GM21447 (cell line): ENCODE data around the gene GRM4.

Experiments
- ATAC-seq: cut with Tn5 transposase; IDR thresholded peaks from one replicate; pipeline ENCODE4 v1.9.1; 2021; ENCODE audit not compliant: unreplicated experiment

GRM4 gene

DNA sequence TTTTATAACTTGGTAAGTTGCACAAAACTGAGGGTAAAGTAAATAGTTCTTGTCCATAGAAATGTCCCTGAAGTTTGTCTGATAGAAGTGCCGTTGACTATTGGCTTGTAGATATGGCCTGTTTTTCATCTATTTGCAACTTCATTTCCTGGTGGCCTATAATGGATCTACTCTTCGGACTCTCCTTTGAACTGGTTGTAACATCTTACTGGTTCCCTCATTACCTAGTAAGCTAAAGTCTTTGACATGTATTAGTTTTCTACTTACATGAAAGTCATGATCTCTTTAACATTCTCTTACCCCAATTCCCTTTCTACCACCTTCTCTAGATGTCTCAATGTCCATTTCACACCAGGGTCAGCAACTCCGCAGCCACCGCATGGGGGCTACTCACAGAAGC is 146.3 kb downstream of the GRM4 start:
- no peak for ATAC-seq

DNA sequence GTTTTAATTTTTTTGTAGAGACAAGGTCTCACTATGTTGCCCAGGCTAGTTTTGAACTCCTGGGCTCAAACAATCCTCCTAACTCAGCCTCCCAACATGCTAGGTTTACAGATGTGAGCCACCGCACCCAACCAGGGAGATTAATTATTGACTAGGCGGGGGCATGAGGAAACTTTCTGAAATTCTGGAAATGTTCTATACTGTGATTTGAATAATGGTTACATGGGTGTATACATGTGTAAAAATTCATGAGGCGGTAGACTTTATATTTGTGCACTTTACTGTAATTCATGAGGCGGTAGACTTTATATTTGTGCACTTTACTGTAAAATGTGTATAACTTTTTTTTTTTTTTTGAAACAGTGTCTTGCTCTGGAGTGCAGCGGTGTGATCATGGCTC is 147.2 kb downstream of the GRM4 start:
- ATAC-seq: no peak

DNA sequence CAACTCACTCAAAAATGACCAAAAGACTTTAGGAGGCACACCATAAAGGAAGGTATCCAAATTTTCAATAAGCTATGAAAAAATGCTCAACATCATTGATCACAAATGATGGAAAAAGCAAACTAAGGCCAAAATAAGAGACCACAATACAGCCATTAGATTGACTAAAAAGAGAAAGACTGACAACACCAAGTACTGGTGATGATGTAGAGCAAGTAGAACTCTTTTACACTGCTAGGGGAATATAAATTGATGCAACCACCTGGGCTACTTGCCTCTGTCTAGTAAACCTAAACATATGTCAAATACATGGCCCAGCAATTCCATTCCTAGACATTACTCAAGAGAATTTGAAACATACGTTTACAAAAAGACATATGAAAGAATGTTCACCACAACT is 148.6 kb downstream of the GRM4 start:
- ATAC-seq: no peak

- ATAC-seq: no peak
Measured at GRCh38 chr6:33996120-33996475, 149.8 kb downstream of the GRM4 start.

GRCh38 chr6:33995309-33996119 is 150.4 kb downstream of the GRM4 start:
- no peak for ATAC-seq

GRCh38 chr6:33994472-33995308 is 151.2 kb downstream of the GRM4 start:
- no peak for ATAC-seq

DNA sequence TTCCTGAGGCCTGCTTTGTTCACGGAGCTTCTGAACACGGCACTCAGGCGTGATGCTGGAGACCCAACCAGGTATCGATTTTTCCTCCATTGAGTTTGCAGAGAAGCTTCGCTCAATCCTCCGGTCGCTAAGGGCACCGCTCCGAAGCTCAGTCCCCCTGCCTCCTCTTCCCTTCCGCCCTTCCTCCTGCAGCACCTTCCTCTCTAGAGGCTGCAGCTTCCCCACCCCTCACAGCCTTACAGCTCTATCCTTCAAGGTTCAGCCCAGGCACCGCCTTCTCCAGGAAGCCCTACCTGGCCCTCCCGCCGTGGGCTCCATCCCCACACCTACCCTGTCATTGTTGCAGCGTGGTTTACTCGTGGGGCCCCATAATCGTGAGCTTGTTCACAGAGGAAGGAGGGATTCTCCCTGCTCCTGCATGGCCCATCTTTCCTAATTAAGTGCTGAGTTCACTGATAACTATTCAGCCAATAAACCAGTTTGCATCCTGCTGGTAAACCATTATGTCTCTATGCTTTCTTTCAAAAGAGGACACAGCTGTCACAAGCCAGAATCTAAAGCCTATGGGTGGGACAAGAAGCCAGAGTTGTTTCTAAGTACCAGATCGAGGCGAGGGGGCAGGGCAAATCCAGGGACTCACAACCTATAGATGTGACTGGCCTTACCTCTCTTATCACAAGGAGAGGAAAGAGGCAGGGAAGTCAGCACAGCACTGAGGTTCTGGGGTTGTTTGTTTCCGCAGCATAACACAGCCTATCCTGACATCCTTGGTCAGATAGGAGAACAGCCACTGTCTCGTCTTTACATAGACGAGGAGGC is 152.0 kb downstream of the GRM4 start:
- no peak for ATAC-seq

DNA sequence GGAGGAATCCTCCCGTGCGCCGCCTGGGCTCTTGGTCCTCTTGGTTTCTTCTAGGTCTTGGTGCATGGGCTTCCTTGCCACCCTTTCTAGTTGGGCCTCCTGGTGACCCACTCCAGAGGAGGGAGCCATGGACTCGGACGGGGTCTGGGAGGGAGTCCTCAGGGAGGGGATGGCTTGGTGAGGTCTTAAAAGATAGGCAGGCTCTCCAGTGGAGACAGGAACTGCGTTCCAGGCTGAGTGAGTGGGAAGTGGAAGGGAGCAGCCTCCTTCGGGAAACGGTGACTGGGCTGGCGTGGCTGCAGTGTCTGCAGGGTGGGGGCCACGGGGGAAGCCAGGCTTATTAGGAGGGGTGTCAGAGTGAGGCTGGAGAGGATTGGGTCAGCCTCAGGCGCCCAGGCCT is 152.8 kb downstream of the GRM4 start:
- ATAC-seq: no peak

DNA sequence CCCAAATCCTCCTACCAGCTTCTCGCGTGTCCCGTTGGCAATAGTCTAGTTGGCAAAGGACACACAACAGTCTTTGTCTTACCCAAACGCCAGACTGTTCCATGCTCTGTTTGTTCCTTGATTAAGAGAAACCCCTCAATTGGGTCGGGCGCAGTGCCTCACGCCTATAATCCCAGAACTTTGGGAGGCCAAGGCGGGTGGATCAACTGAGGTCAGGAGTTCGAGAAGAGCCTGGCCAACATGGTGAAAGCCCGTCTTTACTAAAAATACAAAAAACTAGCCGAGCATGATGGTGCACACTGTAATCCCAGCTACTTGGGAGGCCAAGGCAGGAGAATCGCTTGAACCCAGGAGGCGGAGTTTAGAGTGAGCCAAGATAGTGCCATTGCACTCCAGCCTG is 153.7 kb downstream of the GRM4 start:
- no peak for ATAC-seq

- no peak for ATAC-seq
Measured at GRCh38 chr6:33991610-33992009, 154.3 kb downstream of the GRM4 start.

GRCh38 chr6:33990061-33990541 is 155.8 kb downstream of the GRM4 start:
- ATAC-seq: no peak

DNA sequence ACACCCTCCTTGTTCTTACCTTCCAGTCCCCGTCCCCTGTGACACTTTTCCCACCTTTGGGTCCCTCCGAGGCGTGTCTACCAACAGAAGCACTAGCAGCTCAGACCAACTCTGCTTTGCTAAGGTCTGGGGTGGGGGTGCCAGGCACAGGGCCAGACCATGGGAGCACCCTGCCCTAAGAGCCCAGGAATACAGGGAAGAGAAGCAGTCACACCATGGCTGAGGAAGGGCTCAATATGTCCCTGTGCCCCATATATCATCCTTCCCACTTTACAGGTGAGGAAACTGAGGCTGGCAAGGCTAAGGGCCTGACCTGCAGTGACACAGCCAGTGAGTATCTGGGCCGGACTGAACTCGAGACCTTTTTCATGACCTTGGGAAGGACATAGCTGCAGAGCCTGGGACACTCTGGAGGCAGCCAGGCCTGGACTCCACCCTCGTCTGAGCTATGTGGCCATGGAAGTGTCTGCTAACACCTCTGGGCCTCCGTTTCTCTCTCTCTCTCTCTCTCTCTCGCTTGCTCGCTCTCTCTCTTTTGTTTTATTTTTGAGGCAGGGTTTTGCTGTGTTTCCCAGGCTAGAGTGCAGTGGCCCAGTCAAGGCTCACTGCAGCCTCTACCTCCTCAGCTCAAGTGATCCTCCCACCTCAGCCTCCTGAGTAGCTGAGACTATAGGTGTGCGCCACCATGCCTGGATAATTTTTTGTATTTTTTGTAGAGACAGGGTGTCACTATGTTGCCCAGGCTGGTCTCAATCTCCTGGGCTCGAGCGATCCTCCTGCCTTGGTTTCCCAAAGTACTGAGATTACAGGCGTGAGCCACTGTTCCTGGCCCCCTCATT is 156.7 kb downstream of the GRM4 start:
- ATAC-seq: no peak

- no peak for ATAC-seq
Measured at GRCh38 chr6:33988121-33989015, 157.5 kb downstream of the GRM4 start.

- ATAC-seq: no peak
Measured at GRCh38 chr6:33987531-33988021, 158.3 kb downstream of the GRM4 start.

- ATAC-seq: no peak
Measured at GRCh38 chr6:33985947-33986346, 159.9 kb downstream of the GRM4 start.

GRCh38 chr6:33985313-33985751 is 160.6 kb downstream of the GRM4 start:
- no peak for ATAC-seq

DNA sequence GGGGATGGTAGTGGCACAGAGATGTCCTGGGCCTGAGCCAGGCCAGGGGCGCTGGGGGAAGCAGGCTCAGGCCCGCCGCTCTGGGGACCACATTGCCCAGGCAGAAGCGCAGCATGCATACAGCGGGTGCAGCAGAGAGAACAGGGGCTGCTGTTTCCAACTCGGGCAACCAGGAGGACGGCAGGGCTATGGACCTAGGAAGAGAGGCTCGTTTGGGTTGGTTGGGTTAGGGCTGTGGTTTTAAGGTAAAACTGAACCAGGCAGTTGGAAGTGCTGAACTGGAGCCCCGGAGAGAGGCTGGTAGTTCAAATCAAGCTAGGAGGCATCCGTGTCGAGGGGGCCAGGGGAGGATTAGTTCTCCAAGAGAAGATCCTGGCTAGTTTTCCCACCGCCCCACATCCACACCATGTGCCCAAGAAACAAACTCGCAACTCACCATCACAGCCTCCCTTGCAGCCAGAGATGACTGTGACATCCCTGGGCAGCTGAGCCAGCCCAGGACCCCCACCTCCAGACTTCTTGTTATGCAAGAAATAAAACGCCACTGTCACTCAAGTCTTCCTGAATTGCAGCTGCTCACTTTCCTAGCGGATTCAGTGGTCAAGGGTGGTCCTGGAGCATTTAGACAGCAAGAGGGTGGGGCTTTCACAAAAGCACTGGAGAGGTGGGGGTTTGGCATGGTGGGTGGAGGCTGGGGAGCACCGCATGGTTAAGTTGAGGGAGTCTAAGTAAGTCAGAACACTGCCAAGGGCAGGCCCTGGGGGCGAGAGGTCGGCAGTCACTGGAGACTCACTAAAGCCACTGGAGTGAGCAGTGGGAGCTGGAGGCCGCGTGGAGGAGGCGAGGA is 161.2 kb downstream of the GRM4 start:
- no peak for ATAC-seq

- no peak for ATAC-seq
Measured at GRCh38 chr6:33983721-33984465, 162.0 kb downstream of the GRM4 start.
